Dermis microvascular lymphatic vessel endothelial cell (primary cell): ENCODE data around the gene WRNIP1. TPM values are rescaled to one million over a fixed set of nuclear protein-coding genes. Genes with fewer than 3 reads are reported as not detected.
"Not testable (repeated sequence)": the region's sequence is repeated elsewhere in the genome, so short reads cannot be mapped to it uniquely, and the experiment has no call there.

Experiments
- DNase-seq, 2 donors: peaks; one replicate each; pipeline versions ENCODE4 v3.0.0 to v3.0.0-alpha.2; 2010; ENCODE audit warnings: low read depth in 2 of 2
- total RNA-seq: library from RNA; depleted of rRNA; stranded (reverse); fragments of >200 nt; gene quantifications from 2 replicates; pipeline ENCODE4 v1.2.1, GENCODE V29; 2014

Gene WRNIP1
- total RNA-seq, 1 donor from 2014 or later = 43.3 TPM

DNA sequence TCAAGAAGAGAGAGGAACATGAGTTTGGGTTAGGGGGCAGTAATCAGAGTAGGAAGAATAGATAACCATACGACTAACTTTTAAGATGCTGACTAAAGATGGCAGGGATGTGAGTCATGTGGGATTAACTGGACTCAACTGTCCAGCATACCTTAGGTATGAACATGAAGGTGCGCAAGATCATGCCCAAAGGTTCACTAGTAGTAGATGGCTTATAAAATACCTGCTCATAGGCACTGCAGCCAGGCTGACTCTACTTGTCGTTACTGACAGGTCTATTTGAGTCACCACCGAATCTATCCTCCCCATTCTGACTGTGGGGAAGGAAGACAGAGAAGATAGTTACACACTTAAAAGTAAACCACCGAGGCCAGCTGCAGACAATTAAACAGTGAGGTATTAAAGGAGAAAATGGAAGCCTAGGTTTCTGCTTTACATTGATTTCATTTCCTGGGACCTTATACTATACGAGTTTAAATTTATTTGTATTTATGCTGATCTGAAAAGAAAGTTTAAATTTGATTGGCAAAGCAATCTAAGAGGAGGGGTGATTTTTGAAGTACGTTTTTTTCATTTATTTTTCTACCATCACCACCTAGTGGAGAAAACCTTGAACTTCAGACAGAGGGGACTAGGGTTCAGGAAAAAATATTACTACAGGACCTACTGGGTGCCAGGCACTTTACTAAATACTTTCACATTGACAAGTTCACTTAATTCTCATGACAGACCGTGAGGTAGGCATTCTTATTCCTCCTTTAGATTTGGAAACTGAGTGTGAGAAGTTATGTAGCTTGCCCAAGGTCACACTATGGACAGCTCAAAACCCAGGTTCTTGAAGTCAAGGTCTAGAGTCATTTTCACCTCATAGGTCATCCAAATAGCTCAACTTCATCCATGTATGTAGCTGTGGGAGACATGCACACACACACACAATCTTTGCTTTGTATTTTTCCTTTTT, 4.0 kb upstream of the WRNIP1 start:
- DNase-seq = peak in 1 of 2 donors; percentile 19

DNA sequence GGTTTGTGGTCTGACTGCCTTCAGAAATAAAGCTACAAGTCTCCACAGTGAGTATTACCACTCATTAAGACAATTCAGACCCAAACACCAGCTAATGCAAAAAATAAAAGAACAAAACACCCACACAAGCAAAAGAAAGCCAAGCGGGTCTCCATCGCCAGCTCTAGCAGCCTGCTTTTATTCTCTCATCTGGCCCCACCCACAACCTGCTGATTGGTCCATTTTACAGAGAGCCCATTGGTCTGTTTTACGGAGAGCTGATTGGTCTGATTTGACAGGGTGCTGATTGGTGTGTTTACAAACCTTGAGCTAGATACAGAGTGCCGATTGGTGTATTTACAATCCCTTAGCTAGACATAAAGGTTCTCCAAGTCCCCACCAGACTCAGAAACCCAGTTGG, 2.3 kb upstream of the WRNIP1 start:
- not testable (repeated sequence) for DNase-seq

DNA sequence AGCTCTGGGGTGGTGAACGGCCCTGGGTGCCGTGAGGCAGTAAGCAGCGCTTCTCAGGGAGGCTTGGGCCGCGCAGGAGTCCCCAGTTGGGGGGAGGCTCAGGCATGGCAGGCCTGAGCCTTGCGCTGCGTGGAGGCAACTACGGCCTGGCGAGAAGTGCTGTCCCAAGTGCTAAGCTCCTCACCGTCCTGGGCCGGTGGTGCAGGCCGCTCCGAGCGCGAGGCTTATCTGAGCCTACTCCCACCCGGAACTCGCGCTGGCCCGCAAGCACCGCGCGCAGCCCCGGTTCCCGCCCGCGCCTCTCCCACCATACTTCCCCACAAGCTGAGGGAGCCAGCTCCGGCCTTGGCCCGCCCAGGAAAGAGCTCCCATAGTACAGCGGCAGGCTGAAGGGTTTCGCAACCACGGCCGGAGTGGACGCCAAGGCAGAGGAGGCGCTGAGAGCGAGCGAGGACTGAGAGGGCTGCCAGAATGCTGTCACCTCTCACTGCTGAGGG, 1.8 kb upstream of the WRNIP1 start:
- DNase-seq = no peak

DNA sequence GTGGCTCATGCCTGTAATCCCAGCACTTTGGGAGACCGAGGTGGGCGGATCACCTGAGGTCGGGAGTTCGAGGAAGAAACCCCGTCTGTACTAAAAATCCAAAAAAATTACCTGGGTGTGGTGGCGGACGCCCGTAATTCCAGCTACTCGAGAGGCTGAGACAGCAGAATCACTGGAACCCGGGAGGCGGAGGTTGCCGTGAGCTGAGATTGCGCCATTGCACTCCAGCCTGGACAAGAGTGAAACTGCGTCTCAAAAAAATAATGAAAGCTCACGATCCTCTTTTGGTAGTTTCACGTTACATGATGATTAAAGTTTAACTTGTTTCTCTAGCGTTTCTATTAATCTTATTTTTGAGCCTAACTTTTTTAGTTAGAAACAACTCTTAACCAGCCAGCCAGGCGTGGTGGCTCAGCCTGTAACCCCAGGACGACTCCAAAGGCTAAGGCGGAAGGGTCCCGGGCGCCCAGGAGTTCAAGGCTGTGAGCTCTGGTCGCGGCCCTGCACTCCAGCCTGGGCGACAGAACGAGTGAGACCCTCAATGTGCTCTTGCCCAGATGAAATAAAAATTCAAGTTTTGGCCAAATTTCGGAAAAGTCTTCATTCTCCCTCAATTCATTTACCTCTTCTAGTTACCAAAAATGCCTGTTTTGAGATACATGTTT, 1.2 kb upstream of the WRNIP1 start:
- DNase-seq = no peak

DNA sequence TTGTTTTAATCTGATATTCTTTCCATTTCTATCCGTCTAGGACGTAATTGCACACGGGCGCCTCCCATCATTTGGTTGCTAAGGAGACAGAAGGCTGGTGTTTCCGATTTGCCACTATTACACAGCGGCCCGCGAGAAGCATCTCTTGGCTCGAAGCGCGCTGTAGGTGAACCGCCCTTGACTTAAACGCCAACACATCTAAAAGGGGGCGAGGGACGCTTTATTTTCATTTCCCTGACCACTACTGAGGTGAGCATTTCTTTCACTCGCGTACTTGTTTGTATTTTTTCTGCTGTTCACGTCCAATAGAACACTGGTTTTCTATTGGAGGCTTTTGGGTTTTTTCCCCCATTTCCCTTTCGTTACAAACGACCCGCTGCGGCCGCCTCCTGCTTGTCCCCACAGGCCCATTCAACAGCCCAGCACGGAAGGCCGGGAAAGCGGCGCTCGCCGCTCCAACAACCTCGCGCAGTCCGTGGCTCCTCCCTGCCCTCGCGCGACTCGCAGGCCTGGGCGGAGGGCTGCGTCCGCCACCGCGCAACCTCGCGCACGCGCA, 505 bp upstream of the WRNIP1 start:
- DNase-seq = peak; percentile 72 to 78

DNA sequence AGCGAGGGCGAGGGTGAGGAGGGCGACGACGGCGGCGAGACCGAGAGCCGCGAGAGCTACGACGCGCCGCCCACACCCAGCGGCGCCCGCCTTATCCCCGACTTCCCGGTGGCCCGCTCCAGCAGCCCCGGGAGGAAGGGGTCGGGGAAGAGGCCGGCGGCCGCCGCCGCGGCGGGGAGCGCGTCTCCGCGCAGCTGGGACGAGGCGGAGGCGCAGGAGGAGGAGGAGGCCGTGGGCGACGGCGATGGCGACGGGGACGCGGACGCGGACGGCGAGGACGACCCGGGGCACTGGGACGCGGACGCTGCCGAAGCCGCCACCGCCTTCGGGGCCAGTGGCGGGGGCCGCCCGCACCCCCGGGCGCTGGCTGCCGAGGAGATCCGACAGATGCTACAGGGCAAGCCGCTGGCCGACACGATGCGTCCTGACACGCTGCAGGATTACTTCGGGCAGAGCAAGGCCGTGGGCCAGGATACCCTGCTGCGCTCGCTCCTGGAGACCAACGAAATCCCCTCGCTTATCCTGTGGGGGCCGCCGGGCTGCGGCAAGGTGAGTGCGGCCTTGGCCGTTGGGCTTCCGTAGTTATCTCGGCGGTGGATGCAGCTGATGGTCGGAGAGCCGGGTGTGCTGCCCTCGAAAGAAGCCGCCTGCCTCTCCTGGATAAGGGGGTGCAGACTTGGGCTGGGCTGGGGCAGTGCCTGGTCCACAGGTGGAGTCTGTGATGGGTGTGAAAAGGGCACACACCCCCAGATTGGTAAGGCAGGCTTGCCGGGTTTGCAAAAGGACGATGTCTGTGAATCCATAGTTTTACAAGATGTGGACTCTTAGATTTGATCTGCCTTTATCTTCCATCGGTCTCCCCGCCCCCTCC, 938 bp downstream of the WRNIP1 start:
- DNase-seq = peak in 1 of 2 donors; percentile 61

DNA sequence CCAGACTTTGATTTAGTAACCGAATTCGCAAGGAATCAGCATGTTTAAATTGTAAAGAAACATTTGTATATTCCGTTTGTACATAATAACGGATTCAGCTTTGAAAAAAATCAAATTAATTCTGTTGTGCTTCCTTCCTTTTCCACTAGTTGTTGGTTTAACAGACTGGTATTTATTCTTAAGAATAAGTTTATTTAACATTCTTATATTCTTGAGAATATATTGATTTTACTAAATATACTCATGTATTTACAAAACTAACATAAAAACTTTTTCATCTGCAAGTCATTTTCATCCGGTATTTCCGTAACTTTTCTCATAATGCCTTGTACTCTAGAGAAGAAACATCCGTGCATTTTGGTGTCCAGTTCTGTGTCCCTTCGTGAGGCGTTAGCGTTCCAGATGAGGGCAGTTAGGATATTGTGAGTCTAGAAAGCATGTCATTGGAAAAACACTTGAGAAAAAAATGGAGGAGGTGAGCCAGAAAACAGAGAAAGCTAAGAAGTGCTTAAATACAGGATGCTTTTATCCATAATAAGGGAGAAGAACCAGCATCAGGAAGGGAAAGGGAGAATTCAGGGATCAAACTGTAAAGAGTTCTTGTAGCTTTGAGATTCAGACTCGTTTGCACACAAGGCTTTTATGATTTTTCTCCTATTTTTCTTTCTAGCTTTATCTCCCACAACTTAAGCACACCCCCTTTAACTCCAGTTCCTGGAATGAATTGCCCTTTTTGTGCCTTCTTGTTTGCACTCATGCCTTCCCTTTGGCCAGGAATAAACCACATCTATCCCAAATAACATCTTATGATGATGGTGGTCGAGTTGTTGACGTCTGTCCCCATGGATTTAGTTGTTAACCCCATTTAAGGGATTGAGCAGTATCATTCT, 1.8 kb downstream of the WRNIP1 start:
- peak in 1 of 2 donors; percentile 31 for DNase-seq

DNA sequence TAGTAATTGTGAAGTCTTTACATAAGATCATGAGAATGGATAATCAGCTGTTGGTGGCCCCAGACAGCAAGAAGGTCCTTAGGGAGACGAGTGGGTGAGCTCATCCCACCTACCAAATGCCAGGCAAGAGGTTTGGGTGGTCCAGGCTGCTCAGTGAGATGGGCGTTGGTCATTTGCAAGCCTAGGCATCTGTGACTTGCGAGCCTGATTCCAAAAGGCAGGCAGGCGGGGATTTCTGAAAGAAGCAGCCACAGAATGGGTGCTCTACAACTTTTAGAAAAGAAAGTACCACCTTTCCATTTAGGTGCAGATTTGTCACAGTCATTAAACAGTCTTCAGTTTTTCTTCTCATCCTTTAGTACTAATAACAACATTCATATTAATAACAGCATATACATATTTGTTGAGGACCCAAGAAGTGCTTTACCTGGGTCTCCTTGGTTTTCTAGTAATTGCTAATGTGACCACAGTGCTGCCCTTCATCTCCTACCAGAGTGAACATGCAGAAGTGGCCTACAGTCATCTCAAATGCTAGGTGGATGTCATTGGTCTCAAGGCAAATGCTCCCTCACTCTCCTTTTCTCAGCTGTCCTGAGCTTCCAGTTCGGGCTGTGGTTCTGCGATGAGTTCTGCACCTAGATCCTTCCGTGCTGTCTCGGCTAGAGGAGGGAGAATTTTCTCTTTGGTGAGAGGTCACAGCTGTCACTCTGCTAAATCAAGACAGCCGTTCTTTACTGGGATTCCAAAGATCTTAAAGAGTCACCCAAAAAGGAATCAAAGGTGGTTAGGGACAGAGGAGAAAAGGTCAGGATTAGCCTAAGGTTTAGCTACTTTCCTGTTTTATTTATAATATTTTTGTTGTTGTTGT, 2.7 kb downstream of the WRNIP1 start:
- peak in 1 of 2 donors; percentile 17 for DNase-seq

DNA sequence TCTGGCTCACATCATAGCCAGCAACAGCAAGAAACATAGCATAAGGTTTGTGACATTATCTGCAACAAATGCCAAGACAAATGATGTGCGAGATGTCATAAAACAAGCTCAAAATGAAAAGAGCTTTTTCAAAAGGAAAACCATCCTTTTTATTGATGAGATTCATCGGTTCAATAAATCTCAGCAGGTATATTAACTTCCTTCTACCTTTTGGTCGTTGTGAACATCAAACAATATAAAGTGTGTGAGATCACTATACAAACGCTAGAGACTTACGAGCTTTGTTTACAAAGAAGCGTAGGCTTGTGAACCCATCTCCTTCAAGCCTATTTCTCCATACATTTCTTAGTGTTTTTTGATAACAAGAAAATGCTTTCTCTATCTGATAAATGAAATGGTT, 3.5 kb downstream of the WRNIP1 start:
- no peak for DNase-seq

DNA sequence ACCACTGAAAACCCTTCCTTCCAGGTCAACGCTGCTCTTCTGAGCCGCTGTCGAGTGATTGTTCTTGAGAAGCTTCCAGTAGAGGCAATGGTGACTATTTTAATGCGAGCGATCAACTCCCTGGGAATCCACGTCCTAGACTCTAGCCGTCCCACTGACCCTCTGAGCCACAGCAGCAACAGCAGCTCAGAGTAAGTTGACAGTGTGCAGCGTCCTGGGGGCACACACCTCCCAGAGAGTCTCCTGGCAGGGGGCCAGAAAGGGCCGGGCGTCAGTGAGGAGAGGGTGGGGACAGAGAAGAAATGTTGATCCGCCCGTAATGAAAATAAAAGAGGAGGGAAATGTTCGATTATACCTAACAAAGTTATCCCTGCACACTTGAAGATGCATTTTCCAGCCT, 5.0 kb downstream of the WRNIP1 start:
- DNase-seq = peak in 1 of 2 donors; percentile 73

DNA sequence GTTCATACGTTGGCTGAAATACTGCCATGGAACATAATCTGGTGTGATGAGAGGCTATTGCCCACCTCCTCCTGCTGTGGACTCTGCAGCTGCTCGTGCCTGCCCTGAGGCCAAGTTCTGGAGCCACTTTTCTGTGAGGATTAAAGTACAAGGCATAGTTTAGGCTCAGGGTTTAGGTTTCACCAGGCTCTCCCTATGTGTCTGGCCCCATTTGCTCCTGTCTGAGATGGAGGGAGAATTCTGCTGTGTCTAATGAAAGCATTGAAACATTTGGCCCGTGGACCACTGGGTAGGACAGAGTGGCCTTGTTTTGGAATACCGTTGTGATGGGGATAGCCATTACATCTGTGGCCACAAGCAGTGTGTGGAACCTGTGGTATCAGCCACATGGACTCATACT, 5.9 kb downstream of the WRNIP1 start:
- DNase-seq = no peak

DNA sequence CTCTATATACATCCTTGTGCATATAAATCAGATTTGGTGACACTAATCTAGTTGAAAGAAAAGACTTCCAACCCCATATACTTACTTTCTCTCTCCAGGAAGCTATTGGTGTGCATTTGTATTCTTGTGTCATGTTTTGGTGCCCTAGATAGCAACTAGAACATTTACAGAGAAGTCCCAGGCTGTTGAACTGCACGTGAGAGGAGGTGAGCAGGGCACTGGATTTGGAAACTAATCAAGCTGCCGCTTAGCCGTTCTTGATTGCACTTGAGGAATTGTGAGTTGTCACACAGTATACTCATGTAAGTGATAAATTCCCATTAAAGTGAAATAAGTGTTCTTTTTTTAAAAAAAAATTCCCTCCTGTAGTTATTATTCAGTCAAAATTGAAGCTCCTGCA, 7.6 kb downstream of the WRNIP1 start:
- no peak for DNase-seq

DNA sequence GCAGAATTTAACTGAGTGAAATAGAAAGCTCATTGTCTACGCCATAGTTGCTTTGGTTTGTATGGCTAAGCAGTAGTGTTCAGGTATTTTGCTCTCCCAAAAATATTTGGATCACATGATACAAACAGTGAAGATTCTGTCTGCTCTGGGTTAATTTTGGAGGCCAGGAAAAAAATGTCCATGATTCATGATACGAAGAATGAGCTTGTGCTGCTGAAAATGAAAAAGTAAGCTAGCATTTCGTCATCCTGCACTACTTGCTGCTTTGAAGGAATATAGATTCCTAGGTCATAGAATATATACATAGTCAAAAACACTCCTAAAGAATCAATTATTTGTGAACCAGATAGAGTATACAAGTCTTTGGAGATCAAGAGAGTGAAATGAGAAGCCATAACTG, 8.3 kb downstream of the WRNIP1 start:
- no peak for DNase-seq

DNA sequence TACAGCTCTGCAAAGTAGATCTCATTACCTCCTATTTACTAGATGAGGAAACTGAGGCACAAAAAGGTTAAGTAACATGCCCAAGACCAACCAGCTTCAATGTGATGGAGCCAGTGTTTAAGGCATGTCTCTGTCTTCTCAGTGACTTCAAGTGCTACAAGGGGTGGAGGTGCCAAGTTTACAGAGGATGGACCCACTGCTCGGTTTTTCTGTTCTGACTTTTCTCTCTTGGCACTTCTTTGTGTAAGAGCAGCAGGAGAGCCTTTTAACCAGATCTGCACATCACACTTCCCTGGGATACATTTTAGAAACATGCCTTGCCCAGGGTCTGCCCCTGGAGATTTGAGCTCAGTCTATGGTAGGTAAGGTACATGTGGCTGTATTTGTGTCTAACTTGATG, 9.8 kb downstream of the WRNIP1 start:
- DNase-seq = no peak

DNA sequence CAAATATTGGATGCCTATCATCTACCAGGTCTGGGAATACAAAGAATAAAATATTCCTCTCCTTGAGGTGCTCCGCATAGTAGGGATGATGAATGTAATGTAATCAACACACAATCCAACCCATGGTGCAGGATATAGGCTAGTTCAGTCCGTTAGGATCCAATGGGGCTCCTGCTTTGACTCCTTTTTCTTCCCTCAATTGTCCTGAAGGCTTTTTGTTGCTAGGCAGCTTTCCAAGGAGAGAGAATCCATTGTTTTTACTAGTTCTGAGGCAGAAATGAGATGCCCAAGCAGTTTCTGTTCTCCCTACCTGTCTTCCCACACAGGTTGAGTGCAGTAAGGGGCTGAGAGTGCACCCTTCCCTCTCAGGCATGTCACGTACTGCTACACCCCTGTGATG, 12.1 kb downstream of the WRNIP1 start:
- DNase-seq = no peak

DNA sequence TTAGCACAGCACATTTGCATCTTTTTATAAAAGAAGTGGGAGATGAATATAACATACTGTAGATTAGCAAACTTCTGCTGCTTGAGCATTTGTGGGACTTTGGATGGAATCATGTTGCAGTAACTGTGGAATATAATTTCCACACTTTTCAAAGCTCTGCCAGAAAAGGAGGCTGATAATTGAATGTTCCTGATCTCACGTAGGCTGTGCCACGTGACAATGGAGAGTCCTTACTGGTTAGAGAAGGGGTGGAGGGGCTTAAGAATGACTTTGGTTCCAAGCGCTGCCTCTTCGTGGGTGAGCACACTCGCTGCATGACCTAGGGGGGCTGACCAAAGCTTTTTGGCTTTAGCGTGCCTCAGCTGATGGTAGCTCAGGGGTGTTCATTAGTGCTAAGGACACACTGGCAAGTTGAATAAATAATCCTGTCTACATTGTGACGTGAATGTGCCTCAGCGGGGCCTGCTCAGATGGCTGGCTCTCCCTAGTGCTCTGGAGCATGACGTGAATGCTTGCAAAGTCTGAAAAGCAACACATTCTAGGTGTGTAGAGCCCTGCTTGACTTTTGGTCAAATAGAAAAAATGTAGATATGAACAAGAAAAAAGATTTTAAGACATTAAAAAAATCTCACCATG, 15.0 kb downstream of the WRNIP1 start:
- no peak for DNase-seq

DNA sequence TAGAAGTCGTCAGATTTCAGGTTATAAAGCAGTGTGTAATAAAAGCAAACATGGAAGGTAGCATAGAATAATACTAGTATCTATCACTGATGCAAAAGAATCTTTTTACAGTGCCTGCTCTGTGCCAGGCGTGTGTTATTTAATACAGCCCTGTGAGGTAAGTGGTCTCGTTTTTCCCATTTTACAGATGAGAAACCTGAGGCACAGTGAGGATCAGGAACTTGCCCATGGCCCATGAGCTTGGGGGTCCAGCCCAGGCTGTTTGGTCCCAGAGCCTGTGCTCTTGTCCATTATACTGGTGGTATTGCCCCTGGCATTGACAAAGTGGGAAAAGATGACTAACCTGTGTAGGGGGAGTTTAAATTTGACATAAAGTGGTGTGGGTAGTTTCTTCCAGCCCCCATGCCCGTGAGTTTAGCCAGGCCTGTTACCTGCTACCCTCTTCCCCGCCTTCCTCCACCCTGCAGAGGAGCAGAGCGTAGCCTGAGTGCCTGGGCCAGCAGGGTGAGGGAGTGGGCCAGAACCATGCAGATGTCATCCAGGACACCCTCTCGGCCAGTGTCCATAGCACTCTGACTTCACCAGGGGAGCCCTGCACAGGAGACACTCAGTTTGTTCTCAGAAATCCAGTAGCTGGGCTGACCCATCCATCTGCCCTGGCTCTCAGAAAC, 16.6 kb downstream of the WRNIP1 start:
- DNase-seq = no peak

DNA sequence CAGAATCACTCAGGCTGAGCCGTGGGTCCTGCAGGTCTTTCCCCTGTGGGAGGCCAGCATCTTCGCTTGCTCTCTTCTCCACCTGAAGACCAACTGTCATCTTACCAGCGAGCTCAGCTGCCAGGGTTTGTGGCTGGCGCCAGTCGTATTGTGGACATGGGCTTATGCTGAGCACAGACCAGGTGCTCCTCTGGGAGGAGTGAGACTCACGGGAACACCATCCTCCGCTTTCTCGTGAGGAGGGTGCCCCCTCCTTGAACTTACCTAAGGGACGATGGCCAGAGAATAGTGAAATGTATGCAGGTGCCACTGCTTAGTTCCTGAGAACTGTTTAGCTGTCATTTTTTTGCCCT, 17.1 kb downstream of the WRNIP1 start:
- DNase-seq = no peak
